Smooth muscle cell (in vitro differentiated cells): ENCODE results near the gene ACER1. TPM values are rescaled to one million over a fixed set of nuclear protein-coding genes. Genes with fewer than 3 reads are reported as not detected.
A peak's percentile ranks its signal among the peaks of the same experiment; 100 is the strongest.

ENCODE experiments used
- DNase-seq: peaks from one replicate; lab custom pipeline; 2025; ENCODE audit not compliant: unreplicated experiment; lab: John Stamatoyannopoulos, UW
- H2AFZ ChIP-seq: fragments of 200-600 bp; sonication (generic); 2 replicates; pipeline ENCODE4 v1.6.0; 2016; ENCODE audit warnings: antibody characterized with exemption, low read depth, mild to moderate bottlenecking
- H3F3A ChIP-seq: fragments of 200-600 bp; sonication (generic); 2 replicates; pipeline ENCODE4 v1.6.0; 2017; ENCODE audit warnings: antibody characterized with exemption, low read depth
- H3K27ac ChIP-seq: fragments of 200-600 bp; sonication (generic); 2 replicates; pipeline ENCODE4 v1.5.1; 2016; ENCODE audit warnings: low read depth, mild to moderate bottlenecking
- H3K27me3 ChIP-seq: fragments of 200-600 bp; sonication (generic); 2 replicates; pipeline ENCODE4 v1.6.1; 2016; ENCODE audit warnings: low read depth, mild to moderate bottlenecking
- H3K36me3 ChIP-seq: fragments of 200-600 bp; sonication (generic); 2 replicates; pipeline ENCODE4 v1.5.1; 2016; ENCODE audit warnings: low read depth
- H3K4me1 ChIP-seq: fragments of 200-600 bp; sonication (generic); 2 replicates; pipeline ENCODE4 v1.5.1; 2016; ENCODE audit warnings: low read depth
- H3K4me2 ChIP-seq: fragments of 200-600 bp; sonication (generic); 2 replicates; pipeline ENCODE4 v1.6.0; 2016; ENCODE audit warnings: mild to moderate bottlenecking
- H3K4me3 ChIP-seq: fragments of 200-600 bp; sonication (generic); 2 replicates; pipeline ENCODE4 v1.5.1; 2016; ENCODE audit warnings: mild to moderate bottlenecking
- H3K79me2 ChIP-seq: fragments of 200-600 bp; sonication (generic); 2 replicates; pipeline ENCODE4 v1.6.0; 2016; ENCODE audit warnings: low read depth, mild to moderate bottlenecking
- H3K9ac ChIP-seq: fragments of 200-600 bp; sonication (generic); 2 replicates; pipeline ENCODE4 v1.6.0; 2016; ENCODE audit warnings: low read depth
- H3K9me3 ChIP-seq: fragments of 200-600 bp; sonication (generic); replicated peaks from 2 replicates; pipeline ENCODE4 v1.5.1; 2016; ENCODE audit warnings: low read depth
- H4K20me1 ChIP-seq: fragments of 200-600 bp; sonication (generic); 2 replicates; pipeline ENCODE4 v1.6.0; 2016; ENCODE audit warnings: low read depth
- WGBS: methylation state at CpG from one replicate; pipeline ENCODE4 v1.1.7; 2016; ENCODE audit warnings: low lambda C conversion rate; 5-methylcytosine and 5-hydroxymethylcytosine counted together
- polyA plus RNA-seq: library from polyadenylated mRNA; unstranded; fragments of >200 nt; fragmentation: Nextera tagmentation; extraction: Ambion mirVana; gene quantifications from 2 replicates; pipeline ENCODE4 v1.2.1, GENCODE V29; 2016
- total RNA-seq: library from RNA; depleted of rRNA; stranded (reverse); fragments of >200 nt; gene quantifications from 2 replicates; pipeline ENCODE4 v1.2.3, GENCODE V29; 2014
- TF ChIP-seq, protein P1 (sequence below): fragments of 200-600 bp; sonication (generic); IDR thresholded peaks from 2 replicates; pipeline ENCODE4 v1.5.1; 2017; ENCODE audit warnings: borderline replicate concordance, mild to moderate bottlenecking, antibody characterized with exemption; ENCODE audit not compliant: insufficient read depth, poor library complexity, severe bottlenecking

The ACER1 gene
- total and polyA plus RNA-seq, 2 experiments from 2014 or later, result not detected

DNA sequence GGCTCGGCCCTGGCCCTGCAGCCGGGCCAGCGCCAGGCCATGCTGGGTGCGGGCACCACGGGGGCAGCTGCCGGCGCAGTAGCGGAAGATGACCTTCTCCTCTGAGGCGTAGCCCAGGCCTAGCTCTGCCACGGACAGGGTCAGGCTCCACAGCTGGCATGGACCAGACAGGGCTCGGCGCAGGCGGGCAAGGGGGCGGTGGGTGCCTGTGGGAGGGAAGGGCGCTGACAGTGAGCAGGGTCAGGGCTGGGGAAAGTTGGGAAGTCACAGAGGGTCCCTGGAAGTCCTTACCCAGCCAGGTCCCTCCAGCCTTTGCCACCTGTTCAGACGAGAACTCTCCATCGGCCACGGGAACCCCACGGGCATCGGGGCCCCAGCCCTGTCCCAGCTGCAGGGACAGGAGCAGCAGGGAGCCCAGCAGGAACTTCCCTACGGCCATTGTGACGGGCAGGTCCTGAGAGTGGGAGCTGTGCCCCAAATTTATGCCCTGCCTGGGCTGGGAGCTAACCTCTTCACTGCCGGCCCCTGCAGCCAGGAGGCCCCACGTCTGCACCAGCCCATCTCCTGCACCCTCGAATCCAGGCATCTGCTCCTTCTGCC is 42.1 kb upstream of the ACER1 start, which contains the start of gene PSPN:
TSS of gene PSPN (minus strand) at position 523 of the 600 bp plus-strand sequence. CDS start at position 439, 84 bp downstream.
- 93% methylated on average over 23 of the region's 25 CpGs for WGBS
- H3K9ac ChIP-seq, result no peak within 1 kb of the TSS

DNA sequence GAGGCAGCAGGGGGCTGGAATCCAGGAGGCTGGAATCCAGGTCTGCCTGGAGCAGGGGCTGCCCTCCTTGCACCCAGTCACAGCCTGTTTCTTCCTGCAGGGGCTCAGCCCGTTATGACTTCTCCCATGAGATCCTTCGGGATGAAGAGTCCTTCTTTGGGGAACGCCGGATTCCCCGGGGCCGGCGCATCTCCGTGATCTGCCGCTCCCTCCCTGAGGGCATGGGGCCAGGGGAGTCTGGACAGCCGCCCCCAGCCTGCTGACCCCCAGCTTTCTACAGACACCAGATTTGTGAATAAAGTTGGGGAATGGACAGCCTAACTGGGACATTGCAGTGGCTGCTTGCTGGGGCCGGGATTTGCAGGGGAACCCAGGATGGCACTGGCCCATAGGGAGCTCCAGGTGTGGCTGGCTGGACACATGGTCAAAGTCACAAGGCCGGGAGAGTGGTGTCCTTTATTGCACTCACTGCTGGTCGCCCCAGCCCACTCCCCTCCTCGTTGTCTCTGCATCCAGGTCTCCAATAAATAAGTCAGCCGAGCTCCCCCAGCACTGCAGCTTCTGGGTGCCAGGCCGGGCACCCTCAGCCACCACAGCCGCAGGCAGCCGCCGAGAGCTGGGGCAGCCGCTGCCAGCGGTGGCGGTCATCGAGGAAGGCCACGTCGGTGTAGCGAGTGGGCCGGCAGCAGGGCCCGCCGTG is 41.4 kb upstream of the ACER1 start:
- 94% methylated on average over 29 of the region's 29 CpGs for WGBS
- Histone ChIP-seq H4K20me1 (no peaks in the 10 kb centered on the region), H3K4me1 (peaks cover 5% of the 10 kb centered on the region), H3F3A (peaks cover 15% of the 10 kb centered on the region), H3K4me3 (no peak overlapping the region), H3K9me3 (no peaks in the 10 kb centered on the region), H3K27ac (no peak overlapping the region), H3K79me2 (no peaks in the 10 kb centered on the region), H3K27me3 (no peaks in the 10 kb centered on the region), H3K4me2 (no peak overlapping the region), H3K9ac (no peak overlapping the region), H2AFZ (no peak overlapping the region), H3K36me3 (peaks cover 6% of the 10 kb centered on the region)
- TF ChIP-seq, protein P1, sequence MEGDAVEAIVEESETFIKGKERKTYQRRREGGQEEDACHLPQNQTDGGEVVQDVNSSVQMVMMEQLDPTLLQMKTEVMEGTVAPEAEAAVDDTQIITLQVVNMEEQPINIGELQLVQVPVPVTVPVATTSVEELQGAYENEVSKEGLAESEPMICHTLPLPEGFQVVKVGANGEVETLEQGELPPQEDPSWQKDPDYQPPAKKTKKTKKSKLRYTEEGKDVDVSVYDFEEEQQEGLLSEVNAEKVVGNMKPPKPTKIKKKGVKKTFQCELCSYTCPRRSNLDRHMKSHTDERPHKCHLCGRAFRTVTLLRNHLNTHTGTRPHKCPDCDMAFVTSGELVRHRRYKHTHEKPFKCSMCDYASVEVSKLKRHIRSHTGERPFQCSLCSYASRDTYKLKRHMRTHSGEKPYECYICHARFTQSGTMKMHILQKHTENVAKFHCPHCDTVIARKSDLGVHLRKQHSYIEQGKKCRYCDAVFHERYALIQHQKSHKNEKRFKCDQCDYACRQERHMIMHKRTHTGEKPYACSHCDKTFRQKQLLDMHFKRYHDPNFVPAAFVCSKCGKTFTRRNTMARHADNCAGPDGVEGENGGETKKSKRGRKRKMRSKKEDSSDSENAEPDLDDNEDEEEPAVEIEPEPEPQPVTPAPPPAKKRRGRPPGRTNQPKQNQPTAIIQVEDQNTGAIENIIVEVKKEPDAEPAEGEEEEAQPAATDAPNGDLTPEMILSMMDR, result no peak
- no peak for DNase-seq

More for the DNA sequence above, 42.1 kb upstream of the ACER1 start, which contains the start of gene PSPN:
- Histone ChIP-seq H4K20me1 (no peaks in the 10 kb centered on the region), H2AFZ (no peak within 1 kb of the TSS), H3K9me3 (no peaks in the 10 kb centered on the region), H3K27me3 (no peaks in the 10 kb centered on the region), H3K4me3 (no peak within 1 kb of the TSS), H3K79me2 (no peaks in the 10 kb centered on the region), H3K4me2 (no peak within 1 kb of the TSS), H3K27ac (peak within 1 kb of the TSS; percentile 28), H3F3A (peaks cover 15% of the 10 kb centered on the region), H3K36me3 (peaks cover 12% of the 10 kb centered on the region), H3K4me1 (peaks cover 5% of the 10 kb centered on the region)
- no peak for DNase-seq
- TF ChIP-seq, protein P1, result no peak

DNA sequence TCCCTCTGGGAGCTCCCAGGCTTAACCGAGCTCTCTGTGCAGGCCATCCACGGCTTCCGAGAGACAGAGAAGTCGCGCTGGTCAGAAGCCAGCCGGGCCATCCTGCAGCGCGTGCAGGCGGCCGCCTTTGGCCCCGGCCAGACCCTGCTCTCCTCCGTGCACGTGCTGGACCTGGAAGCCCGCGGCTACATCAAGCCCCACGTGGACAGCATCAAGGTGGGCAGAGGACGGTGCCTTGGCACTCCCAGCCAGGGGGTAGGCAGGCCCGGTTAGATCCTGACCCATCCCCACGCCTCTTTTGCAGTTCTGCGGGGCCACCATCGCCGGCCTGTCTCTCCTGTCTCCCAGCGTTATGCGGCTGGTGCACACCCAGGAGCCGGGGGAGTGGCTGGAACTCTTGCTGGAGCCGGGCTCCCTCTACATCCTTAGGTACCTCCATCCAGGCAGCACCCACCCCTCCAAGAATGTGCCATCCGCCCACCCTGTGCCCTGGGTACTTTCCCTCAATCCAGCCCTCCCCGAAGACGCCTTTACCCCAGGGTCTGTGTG is 40.8 kb upstream of the ACER1 start:
- no peaks in the 10 kb centered on the region for H3K36me3 ChIP-seq
- no peak overlapping the region for H2AFZ ChIP-seq
- H3K9me3 ChIP-seq, result no peaks in the 10 kb centered on the region
- H3K27me3 ChIP-seq, result no peaks in the 10 kb centered on the region
- H3K4me1 ChIP-seq, result peaks cover 5% of the 10 kb centered on the region
- no peaks in the 10 kb centered on the region for H4K20me1 ChIP-seq
- H3K4me3 ChIP-seq, result no peak overlapping the region
- H3F3A ChIP-seq, result peaks cover 15% of the 10 kb centered on the region
- H3K27ac ChIP-seq, result peak overlapping the region; percentile 35
- H3K4me2 ChIP-seq, result peak overlapping the region; percentile 86
- TF ChIP-seq, protein P1, result no peak
- H3K9ac ChIP-seq, result no peak overlapping the region
- no peak for DNase-seq
- 77% methylated on average over 28 of the region's 29 CpGs for WGBS
- H3K79me2 ChIP-seq, result no peaks in the 10 kb centered on the region
